NCI-H226 (cell line): Measurements from ENCODE around the gene MVD.
"Not testable (repeated sequence)": the region's sequence is repeated elsewhere in the genome, so short reads cannot be mapped to it uniquely, and the experiment has no call there.

ENCODE experiments used
- DNase-seq: peaks from one replicate; pipeline ENCODE4 v3.0.0-alpha.2; 2015

Gene MVD

DNA sequence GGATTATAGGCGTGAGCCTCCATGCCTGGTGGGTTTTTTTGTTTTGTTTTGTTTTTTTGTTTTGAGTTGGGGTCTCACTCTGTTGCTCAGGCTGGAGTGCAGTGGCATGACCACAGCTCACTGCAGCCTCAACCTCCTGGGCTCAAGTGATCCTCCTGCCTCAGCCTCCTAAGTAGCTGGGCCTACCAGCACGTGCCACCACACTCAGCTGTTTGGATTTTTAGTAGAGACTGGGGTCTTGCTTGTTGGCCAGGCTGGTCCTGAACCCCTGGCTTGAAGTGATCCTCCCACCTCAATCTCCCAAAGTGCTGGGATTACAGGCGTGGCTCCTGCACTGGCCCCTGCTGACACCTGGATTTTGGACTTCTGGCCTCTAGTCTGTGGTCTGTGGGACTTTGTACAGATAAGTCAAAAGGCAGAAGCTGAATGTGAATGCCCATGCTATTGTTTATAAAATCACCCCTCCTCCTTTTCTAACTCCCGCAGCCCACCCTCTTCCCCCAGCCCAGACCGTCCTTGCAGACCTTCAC, 17.7 kb upstream of the MVD start:
- no peak for DNase-seq

GRCh38 chr16:88678224-88678979, 15.5 kb upstream of the MVD start:
- no peak for DNase-seq

- DNase-seq: no peak
Measured at GRCh38 chr16:88677721-88678120, 14.8 kb upstream of the MVD start.

DNA sequence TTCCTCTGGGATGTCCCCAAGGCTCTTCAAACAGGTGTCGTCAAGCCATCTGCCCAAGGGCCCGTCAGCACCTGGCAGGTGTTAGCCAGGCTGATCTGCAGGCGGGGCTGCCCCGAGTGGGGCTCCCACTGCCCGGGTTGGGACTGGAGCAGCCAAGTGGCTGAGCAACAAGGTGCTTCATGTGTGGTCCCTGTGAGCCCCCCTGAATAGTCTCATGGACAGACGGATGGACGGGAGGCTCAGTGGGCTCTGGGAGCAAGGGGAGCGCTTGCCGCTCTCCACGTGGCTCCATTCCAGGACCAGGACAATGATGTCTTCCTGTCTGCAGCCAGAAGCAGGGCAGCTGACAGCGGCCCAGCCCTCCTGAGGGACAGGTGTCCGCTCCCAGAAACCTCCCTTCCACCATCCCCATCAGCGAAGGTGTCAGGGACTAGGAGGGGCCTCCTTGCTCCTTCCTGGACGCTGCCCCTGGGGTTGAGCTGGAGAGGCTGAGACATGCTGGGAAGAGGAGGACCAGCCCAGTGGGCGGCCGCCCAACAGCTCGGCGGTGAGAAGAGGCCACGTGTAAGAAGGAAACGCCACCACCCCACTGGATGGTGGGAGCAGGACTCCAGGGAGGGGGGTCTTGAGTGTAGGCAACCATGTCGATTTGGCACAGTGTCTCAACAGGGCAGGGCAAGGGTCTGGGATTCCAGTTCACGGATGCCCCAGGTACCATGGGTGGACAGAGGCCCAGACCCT, 13.8 kb upstream of the MVD start:
- DNase-seq: no peak

DNA sequence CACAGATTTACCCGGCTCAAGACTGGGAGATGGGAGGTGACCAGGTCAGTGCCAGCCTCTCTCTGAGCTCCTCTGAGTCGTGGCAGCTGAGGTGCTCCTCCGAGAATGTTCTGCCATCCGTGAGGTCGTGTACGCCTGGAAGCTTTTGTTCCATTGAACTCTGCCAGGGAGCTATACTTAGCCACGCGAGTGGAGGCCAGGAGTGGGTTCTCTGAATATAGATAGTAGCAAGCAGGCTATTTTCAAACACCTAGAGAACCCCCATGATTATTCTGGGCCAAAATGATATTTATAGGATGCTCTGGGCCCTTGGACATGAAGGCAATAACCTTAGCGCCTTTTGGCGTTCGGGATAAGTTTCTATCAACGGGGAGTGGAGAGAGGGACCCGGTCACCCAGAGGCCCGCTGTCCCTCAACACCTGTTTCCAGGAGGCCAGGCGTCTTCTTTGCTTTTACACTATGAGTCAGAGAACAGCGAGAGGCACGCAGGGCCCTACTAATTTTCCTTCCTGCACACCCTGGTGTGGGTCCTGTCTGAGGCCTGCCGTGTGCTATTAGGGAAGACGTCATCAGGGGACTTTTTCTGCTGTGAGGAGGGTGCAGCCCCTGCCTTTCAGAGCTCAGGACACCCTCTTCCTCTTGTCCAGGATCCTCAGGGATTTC, 11.0 kb upstream of the MVD start:
- no peak for DNase-seq

DNA sequence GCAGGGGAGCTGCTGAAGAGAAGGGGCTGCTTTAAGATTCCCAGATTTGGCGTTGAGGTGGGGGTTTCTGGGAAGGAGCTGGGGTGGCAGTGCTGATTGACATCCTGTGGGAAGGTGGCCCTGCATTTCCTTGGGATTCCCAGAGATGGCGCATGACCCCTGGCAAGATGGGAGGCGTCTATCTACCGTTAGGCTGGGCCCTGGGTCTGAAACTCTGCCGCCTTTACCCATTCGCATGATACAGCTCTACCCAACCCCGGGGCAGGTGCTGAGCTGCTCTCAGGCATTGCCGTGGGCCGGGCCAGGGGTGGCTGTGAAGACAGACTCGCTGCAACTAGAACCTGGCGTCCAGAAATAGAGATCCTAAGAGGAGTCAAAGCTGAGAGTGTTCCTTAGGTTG, 9.9 kb upstream of the MVD start:
- DNase-seq: no peak

GRCh38 chr16:88671806-88672205, 8.9 kb upstream of the MVD start:
- no peak for DNase-seq

- no peak for DNase-seq
Measured at GRCh38 chr16:88669980-88670379, 7.1 kb upstream of the MVD start.

DNA sequence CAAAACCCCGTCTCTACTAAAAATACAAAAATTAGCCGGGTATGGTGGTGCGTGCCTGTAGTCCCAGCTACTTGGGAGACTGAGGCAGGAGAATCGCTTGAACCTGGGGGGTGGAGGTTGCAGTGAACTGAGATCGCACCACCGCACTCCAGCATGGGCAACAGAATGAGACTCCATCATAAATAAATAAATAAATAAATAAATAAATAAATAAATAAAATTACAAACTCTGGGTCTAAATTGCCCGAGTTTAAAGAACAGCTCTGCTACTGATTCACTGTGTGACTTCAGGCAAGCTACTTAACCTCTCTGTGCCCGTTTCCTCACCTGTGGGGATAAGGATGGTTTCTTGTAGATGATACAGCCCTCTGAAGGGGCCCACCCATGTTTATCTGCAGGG, 6.6 kb upstream of the MVD start:
- not testable (repeated sequence) for DNase-seq

GRCh38 chr16:88667461-88667860, 4.6 kb upstream of the MVD start:
- DNase-seq: no peak

- no peak for DNase-seq
Measured at GRCh38 chr16:88665570-88665969, 2.7 kb upstream of the MVD start.

- no peak for DNase-seq
Measured at GRCh38 chr16:88665148-88665547, 2.3 kb upstream of the MVD start.

DNA sequence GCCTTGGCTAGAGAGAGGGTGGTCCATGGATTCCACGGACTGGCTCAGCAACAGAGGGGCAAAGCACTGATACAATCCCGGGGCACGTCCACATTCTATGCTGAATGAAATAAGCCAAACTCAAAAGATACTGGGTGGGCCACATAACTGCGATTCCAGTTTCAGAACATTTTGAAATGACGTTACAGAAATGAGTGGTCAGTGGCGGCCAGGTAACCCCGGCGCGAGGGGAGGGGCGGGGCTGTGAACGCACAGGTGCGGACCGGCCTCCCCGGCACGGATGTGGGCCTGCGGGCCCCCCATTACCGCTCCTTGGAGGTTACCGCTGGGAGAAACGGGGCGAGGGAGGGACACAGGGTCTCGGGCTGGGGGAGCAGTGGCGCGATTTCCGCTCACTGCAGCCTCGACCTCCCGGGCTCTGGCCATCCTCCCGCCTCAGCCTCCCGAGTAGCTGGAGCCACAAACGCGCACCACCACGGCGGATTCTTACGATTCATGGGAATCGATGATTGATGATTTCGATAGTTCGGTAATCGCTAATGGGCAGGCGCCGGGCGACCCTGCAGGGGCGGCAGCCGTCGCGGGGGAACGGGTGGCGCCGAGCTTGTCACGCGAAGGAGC, 559 bp downstream of the MVD start:
- DNase-seq: no peak

DNA sequence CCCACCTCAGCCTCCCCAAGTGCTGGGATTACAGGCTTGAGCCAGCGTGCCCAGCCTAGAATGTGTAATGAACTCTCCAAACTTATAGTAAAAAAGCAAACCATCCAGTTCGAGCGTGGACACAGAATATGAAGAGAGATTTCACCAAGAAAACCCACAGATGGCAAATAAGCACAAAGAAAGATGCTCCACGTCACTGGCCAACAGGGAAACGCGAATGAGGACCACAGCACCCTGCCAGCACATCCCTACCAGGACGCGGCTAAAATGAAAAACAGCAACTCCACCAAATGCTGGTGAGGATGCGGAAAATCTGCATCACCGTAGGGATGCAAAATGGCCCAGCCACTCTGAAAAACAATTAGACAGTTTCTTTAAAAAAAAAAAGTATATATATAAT, 1.4 kb downstream of the MVD start:
- no peak for DNase-seq

DNA sequence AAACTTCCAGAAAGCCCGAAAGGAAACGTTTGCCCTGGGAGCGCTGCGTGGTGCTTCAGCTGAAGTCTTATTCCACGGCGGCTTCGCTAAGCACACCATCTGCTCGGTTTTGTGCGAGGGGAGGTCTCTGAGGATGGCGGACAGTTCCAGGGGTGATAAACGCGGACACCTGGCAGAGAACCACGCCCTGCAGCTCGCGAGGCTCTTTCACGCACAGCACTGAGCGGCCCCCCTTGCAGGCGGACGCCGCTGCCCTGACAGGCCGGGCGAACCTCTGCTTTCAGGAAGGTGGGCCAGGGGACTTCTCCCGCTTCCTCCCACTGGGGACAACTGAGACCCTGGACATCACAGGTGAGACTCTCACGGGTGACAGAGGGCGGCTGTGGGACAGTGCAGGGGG, 3.7 kb downstream of the MVD start:
- DNase-seq: no peak

DNA sequence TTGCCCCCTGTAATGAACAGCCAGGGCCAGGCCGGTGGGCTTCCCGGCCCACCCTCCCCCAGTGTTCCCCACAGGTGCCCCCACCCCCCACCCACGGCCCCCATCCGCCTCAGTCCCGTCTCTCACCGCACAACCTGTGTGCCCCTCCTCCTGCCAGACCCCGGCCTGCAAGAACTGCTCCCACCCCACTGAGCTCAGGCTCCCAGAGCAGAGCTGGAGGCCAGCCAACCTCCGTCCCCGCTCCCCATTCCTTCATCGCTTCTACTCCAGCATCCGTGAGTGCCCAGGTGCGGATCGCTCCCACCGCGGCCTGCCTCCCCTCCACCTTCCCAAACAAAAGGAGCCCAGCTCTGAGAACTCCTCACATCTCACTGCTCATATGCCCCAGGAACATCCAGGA, 4.2 kb downstream of the MVD start:
- no peak for DNase-seq

- no peak for DNase-seq
Measured at GRCh38 chr16:88657371-88657770, 5.5 kb downstream of the MVD start.

GRCh38 chr16:88656291-88656980, 6.5 kb downstream of the MVD start:
- no peak for DNase-seq

- no peak for DNase-seq
Measured at GRCh38 chr16:88655733-88656281, 7.1 kb downstream of the MVD start.

DNA sequence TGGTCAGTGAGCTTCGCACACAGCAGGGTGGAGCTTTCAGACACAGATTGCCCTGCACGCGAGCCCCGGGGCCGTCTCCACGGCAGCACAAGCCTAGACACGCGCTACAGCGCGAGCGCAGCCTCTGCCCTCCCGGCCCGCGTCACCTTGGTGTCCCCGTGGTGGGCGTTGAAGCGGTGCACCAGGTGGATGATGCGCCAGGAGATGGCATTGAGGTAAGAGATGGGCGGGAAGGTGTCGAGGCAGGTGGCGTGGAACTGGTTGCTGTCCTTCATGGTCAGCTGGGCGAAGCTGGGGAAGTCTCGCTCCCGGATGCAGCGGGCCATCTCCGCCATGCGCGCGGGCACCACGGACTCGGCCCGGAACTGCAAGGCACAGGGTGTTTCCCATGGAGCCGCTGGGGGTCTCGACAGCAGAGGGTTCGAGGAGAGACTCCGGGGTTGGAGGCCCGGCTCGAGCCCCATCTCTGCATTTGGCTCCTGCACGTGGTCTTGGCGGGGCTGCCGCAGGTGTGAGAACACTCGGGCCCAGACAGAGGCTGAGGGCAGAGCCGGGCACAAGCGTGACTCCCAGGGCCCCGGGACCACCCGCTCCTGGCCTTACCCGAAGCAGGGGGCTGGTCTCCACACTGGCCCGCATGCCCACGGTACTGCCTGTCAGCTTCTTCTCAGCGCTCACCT, 7.7 kb downstream of the MVD start:
- no peak for DNase-seq

GRCh38 chr16:88654363-88655052, 8.4 kb downstream of the MVD start:
- no peak for DNase-seq
